Neural cell (in vitro differentiated cells): ENCODE data around the gene RHOC. TPM values are rescaled to one million over a fixed set of nuclear protein-coding genes. Genes with fewer than 3 reads are reported as not detected.

ENCODE experiments used
- H2AFZ ChIP-seq: fragments of 200-600, 300-800 bp; sonication (generic), shearing (Covaris generic); 2 replicates; pipeline ENCODE4 v1.6.0; 2014; ENCODE audit warnings: low read depth, mild to moderate bottlenecking, antibody characterized with exemption, low read length, moderate library complexity
- H3F3A ChIP-seq: fragments of 200-600 bp; shearing (Covaris generic); 2 replicates; pipeline ENCODE4 v1.6.1; 2016; ENCODE audit warnings: mild to moderate bottlenecking, moderate library complexity, mixed read lengths, antibody characterized with exemption, low read length; ENCODE audit not compliant: insufficient read depth, poor library complexity, severe bottlenecking
- H3K27ac ChIP-seq: fragments of 200-600, 300-800 bp; sonication (generic), shearing (Covaris generic); 2 replicates; pipeline ENCODE4 v1.5.1; 2014; ENCODE audit warnings: mild to moderate bottlenecking, low read length, moderate library complexity
- H3K27me3 ChIP-seq: fragments of 300-800, 200-600 bp; sonication (generic), shearing (Covaris generic); 2 replicates; pipeline ENCODE4 v1.6.0; 2014; ENCODE audit warnings: mild to moderate bottlenecking, low read depth, low read length, moderate library complexity; ENCODE audit not compliant: insufficient read depth
- H3K36me3 ChIP-seq: fragments of 300-800, 200-600 bp; sonication (generic), shearing (Covaris generic); 2 replicates; pipeline ENCODE4 v1.5.1; 2014; ENCODE audit warnings: mild to moderate bottlenecking, antibody characterized with exemption, low read length, moderate library complexity; ENCODE audit not compliant: insufficient read depth
- H3K4me2 ChIP-seq: fragments of 300-800, 200-600 bp; sonication (generic), shearing (Covaris generic); 2 replicates; pipeline ENCODE4 v1.6.0; 2014; ENCODE audit warnings: mild to moderate bottlenecking, low read length
- H3K4me3 ChIP-seq: fragments of 300-800, 200-600 bp; sonication (generic), shearing (Covaris generic); 2 replicates; pipeline ENCODE4 v1.5.1; 2014; ENCODE audit warnings: mild to moderate bottlenecking, low read length, moderate library complexity
- H3K79me2 ChIP-seq: fragments of 200-600 bp; shearing (Covaris generic); replicated peaks from 2 replicates; pipeline ENCODE4 v1.6.0; 2014; ENCODE audit warnings: mild to moderate bottlenecking, low read length, moderate library complexity; ENCODE audit not compliant: insufficient read depth
- H3K9ac ChIP-seq: fragments of 300-800, 200-600 bp; sonication (generic), shearing (Covaris generic); 2 replicates; pipeline ENCODE4 v1.6.1; 2016; ENCODE audit warnings: mild to moderate bottlenecking, low read length, mixed read lengths
- H3K9me2 ChIP-seq: fragments of 200-600 bp; shearing (Covaris generic); 2 replicates; pipeline ENCODE4 v1.6.1; 2016; ENCODE audit warnings: mild to moderate bottlenecking, low read length, mixed read lengths; ENCODE audit not compliant: insufficient read depth
- H3K9me3 ChIP-seq: fragments of 200-600, 300-800 bp; sonication (generic), shearing (Covaris generic); 2 replicates; pipeline ENCODE4 v1.6.1; 2016; ENCODE audit warnings: mild to moderate bottlenecking, mixed run types, low read length, moderate library complexity, mixed read lengths
- H4K20me1 ChIP-seq: fragments of 200-600 bp; shearing (Covaris generic); 2 replicates; pipeline ENCODE4 v1.6.1; 2016; ENCODE audit warnings: mild to moderate bottlenecking, mixed run types; ENCODE audit not compliant: insufficient read depth
- EP300 ChIP-seq: fragments of 450-650 bp; conservative IDR thresholded peaks from 2 replicates; pipeline ENCODE4 v1.6.1; 2014; ENCODE audit warnings: antibody characterized with exemption, mild to moderate bottlenecking, moderate library complexity; ENCODE audit not compliant: poor library complexity, severe bottlenecking
- EZH2 ChIP-seq: fragments of 200-600, 300-800 bp; shearing (Covaris generic), sonication (generic); IDR thresholded peaks from 2 replicates; pipeline ENCODE4 v1.6.1; 2014; ENCODE audit warnings: antibody characterized with exemption, low read length, borderline replicate concordance, mild to moderate bottlenecking; ENCODE audit not compliant: insufficient read depth, poor library complexity, severe bottlenecking
- MXI1 ChIP-seq: fragments of 450-650 bp; conservative IDR thresholded peaks from 2 replicates; pipeline ENCODE4 v1.6.1; 2014; ENCODE audit warnings: antibody characterized with exemption, mild to moderate bottlenecking; ENCODE audit not compliant: poor library complexity, severe bottlenecking
- POLR2AphosphoS5 ChIP-seq: IDR thresholded peaks from 2 replicates; pipeline ENCODE4 v1.6.1; 2012
- RAD21 ChIP-seq: fragments of 450-650 bp; conservative IDR thresholded peaks from 2 replicates; pipeline ENCODE4 v1.6.1; 2014; ENCODE audit warnings: antibody characterized with exemption, mild to moderate bottlenecking, moderate library complexity
- SMC3 ChIP-seq: fragments of 450-650 bp; conservative IDR thresholded peaks from 2 replicates; pipeline ENCODE4 v1.6.1; 2014; ENCODE audit warnings: antibody characterized with exemption, mild to moderate bottlenecking, moderate library complexity; ENCODE audit not compliant: poor library complexity
- TAF1 ChIP-seq: IDR thresholded peaks from 2 replicates; pipeline ENCODE4 v1.6.1; 2012; ENCODE audit warnings: low read depth
- polyA plus RNA-seq: library from polyadenylated mRNA; depleted of rRNA; stranded (reverse); fragments of >200 nt; gene quantifications from 2 replicates; pipeline ENCODE4 v1.2.3, GENCODE V29; 2014
- TF ChIP-seq, protein P1 (sequence below): fragments of 450-650 bp; IDR thresholded peaks from 2 replicates; pipeline ENCODE4 v1.5.1; 2014; ENCODE audit warnings: antibody characterized with exemption, mild to moderate bottlenecking, moderate library complexity; ENCODE audit not compliant: poor library complexity, severe bottlenecking
- TF ChIP-seq, protein P2 (sequence below): IDR thresholded peaks from 2 replicates; pipeline ENCODE4 v1.6.1; 2012; ENCODE audit warnings: borderline replicate concordance

The RHOC gene
- polyA plus RNA-seq, 1 donor from 2014 or later = 5.0 TPM

DNA sequence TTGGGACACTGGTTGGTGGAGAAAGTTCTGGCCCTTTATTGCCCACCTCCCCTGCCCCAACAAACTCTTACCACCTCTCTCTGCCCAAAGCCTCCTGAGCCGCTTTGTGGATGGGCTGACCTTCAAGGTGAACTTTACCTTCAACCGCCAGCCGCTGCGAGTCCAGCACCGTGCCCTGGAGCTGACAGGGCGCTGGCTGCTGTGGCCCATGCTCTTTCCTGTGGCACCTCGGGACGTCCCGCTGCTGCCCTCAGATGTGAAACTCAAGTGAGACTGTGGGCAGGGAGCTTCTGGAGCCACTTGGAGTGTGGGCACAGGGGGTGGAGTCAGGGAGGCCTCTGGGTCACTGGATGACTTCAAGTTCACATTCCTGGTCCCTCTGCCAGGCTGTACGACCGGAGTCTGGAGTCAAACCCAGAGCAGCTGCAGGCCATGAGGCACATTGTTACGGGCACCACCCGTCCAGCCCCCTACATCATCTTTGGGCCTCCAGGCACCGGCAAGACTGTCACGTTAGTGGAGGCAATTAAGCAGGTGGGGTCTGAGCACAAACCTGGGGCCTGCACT lies 12.5 kb downstream of the RHOC start:
- Histone ChIP-seq H3K4me2 (no peak overlapping the region), H4K20me1 (no peaks in the 10 kb centered on the region), H3K27me3 (no peaks in the 10 kb centered on the region), H3F3A (no peaks in the 10 kb centered on the region), H3K79me2 (no peaks in the 10 kb centered on the region), H3K9me2 (no peaks in the 10 kb centered on the region), H3K27ac (no peak overlapping the region), H3K9me3 (no peaks in the 10 kb centered on the region), H2AFZ (no peak overlapping the region), H3K4me3 (no peak overlapping the region), H3K9ac (no peak overlapping the region), H3K36me3 (no peaks in the 10 kb centered on the region)
- TF ChIP-seq, protein P1, sequence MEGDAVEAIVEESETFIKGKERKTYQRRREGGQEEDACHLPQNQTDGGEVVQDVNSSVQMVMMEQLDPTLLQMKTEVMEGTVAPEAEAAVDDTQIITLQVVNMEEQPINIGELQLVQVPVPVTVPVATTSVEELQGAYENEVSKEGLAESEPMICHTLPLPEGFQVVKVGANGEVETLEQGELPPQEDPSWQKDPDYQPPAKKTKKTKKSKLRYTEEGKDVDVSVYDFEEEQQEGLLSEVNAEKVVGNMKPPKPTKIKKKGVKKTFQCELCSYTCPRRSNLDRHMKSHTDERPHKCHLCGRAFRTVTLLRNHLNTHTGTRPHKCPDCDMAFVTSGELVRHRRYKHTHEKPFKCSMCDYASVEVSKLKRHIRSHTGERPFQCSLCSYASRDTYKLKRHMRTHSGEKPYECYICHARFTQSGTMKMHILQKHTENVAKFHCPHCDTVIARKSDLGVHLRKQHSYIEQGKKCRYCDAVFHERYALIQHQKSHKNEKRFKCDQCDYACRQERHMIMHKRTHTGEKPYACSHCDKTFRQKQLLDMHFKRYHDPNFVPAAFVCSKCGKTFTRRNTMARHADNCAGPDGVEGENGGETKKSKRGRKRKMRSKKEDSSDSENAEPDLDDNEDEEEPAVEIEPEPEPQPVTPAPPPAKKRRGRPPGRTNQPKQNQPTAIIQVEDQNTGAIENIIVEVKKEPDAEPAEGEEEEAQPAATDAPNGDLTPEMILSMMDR = no peak
- TF ChIP-seq TAF1 (no peak), POLR2AphosphoS5 (no peak), SMC3 (no peak), RAD21 (no peak), EP300 (no peak), MXI1 (no peak), EZH2 (no peak)
- TF ChIP-seq, protein P2, sequence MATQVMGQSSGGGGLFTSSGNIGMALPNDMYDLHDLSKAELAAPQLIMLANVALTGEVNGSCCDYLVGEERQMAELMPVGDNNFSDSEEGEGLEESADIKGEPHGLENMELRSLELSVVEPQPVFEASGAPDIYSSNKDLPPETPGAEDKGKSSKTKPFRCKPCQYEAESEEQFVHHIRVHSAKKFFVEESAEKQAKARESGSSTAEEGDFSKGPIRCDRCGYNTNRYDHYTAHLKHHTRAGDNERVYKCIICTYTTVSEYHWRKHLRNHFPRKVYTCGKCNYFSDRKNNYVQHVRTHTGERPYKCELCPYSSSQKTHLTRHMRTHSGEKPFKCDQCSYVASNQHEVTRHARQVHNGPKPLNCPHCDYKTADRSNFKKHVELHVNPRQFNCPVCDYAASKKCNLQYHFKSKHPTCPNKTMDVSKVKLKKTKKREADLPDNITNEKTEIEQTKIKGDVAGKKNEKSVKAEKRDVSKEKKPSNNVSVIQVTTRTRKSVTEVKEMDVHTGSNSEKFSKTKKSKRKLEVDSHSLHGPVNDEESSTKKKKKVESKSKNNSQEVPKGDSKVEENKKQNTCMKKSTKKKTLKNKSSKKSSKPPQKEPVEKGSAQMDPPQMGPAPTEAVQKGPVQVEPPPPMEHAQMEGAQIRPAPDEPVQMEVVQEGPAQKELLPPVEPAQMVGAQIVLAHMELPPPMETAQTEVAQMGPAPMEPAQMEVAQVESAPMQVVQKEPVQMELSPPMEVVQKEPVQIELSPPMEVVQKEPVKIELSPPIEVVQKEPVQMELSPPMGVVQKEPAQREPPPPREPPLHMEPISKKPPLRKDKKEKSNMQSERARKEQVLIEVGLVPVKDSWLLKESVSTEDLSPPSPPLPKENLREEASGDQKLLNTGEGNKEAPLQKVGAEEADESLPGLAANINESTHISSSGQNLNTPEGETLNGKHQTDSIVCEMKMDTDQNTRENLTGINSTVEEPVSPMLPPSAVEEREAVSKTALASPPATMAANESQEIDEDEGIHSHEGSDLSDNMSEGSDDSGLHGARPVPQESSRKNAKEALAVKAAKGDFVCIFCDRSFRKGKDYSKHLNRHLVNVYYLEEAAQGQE = no peak

DNA sequence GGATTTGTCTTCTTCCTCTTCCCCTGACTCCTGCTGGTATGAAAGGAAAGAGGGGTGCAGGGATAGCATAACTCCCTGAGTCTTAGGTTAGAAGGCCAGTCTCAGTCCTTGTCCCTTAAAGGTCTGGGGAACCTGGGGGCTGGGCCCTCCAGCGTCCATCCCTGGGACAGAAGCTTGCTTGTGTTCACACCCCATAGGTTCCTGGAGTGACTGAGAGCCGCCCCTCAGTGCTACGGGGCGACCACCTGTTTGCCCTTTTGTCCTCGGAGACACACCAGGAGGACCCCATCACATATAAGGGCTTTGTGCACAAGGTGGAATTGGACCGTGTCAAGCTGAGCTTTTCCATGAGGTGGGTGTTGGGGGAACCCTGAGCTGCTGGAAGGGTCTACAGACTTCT lies 13.1 kb downstream of the RHOC start:
- no peak overlapping the region for H3K4me3 ChIP-seq
- H3K9me3 ChIP-seq = no peaks in the 10 kb centered on the region
- no peaks in the 10 kb centered on the region for H3F3A ChIP-seq
- H4K20me1 ChIP-seq = no peaks in the 10 kb centered on the region
- no peaks in the 10 kb centered on the region for H3K27me3 ChIP-seq
- no peaks in the 10 kb centered on the region for H3K9me2 ChIP-seq
- no peaks in the 10 kb centered on the region for H3K79me2 ChIP-seq
- TF ChIP-seq, protein P2 = no peak
- TF ChIP-seq EZH2 (no peak), EP300 (no peak), TAF1 (no peak), MXI1 (no peak), POLR2AphosphoS5 (no peak), SMC3 (no peak), RAD21 (no peak)
- TF ChIP-seq, protein P1 = no peak
- H3K4me2 ChIP-seq = no peak overlapping the region
- H3K9ac ChIP-seq = no peak overlapping the region
- no peak overlapping the region for H2AFZ ChIP-seq
- H3K27ac ChIP-seq = no peak overlapping the region
- no peaks in the 10 kb centered on the region for H3K36me3 ChIP-seq
